ENCODE measurements around the gene CABP7. TPM values are rescaled to one million over a fixed set of nuclear protein-coding genes. Genes with fewer than 3 reads are reported as not detected.

Gene CABP7
- total and polyA plus RNA-seq, 2 of the 13 experiments (the other 11 are each of a cell fraction or from before 2014, with no cell fraction given) = 0.08 TPM; not detected in 1

DNA sequence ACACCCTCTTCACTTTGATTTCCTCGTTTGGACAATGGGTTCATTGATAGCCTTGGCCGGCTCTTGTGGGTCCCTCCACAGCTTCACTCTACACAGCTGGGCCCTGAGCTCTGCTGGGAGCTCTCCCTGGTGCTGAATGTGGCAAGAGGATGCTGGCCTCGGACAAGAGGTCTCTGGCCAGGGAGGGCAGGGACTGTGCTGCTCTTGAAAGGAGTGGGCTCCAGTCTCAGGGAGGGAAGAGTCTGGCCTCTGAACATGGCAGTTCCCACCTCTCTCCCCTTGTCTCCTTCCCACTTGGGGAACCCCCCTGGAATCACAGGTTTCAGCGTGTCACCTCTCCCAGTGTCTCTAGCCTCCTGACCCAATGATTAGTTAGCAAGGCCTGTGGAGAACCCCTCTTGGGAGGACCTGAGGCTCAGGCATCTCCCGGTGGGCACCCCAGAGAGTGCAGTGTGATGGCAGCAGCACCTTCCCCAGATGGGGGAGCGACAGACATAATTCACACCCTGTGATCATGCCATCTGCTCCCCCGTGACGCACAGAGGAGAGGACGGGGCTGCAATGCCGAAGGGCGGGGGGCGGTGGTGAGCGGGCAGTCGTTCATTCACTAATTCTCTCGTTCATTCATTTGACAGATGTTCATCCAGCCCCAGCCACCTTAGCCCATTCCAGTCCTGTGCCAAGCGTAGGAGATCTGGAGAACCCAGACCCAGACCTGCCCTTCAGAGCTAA is 2.8 kb upstream of the CABP7 start (continued):
- TF ChIP-seq ZNF468 (CRISPR knock-in tag; IDR thresholded peaks at IDR 0.05) = no peak
- peak; percentile 64; the same call in 1 of the 2 replicates for TF ChIP-seq ZBTB21 (CRISPR knock-in tag; IDR thresholded peaks at IDR 0.05)
- TF ChIP-seq RARA (CRISPR knock-in tag; IDR thresholded peaks at IDR 0.05) = peak; percentile 74; the same call in 1 of the 2 replicates
- TF ChIP-seq, protein P1, sequence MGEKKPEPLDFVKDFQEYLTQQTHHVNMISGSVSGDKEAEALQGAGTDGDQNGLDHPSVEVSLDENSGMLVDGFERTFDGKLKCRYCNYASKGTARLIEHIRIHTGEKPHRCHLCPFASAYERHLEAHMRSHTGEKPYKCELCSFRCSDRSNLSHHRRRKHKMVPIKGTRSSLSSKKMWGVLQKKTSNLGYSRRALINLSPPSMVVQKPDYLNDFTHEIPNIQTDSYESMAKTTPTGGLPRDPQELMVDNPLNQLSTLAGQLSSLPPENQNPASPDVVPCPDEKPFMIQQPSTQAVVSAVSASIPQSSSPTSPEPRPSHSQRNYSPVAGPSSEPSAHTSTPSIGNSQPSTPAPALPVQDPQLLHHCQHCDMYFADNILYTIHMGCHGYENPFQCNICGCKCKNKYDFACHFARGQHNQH (CRISPR knock-in tag; IDR thresholded peaks at IDR 0.05) = peak; percentile 76; the same call in 1 of the 2 replicates
- TF ChIP-seq, protein P2, sequence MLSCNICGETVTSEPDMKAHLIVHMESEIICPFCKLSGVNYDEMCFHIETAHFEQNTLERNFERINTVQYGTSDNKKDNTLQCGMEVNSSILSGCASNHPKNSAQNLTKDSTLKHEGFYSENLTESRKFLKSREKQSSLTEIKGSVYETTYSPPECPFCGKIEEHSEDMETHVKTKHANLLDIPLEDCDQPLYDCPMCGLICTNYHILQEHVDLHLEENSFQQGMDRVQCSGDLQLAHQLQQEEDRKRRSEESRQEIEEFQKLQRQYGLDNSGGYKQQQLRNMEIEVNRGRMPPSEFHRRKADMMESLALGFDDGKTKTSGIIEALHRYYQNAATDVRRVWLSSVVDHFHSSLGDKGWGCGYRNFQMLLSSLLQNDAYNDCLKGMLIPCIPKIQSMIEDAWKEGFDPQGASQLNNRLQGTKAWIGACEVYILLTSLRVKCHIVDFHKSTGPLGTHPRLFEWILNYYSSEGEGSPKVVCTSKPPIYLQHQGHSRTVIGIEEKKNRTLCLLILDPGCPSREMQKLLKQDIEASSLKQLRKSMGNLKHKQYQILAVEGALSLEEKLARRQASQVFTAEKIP (CRISPR knock-in tag; IDR thresholded peaks at IDR 0.05; ENCODE audit: borderline replicate concordance) = no peak
- TF ChIP-seq, protein P3, sequence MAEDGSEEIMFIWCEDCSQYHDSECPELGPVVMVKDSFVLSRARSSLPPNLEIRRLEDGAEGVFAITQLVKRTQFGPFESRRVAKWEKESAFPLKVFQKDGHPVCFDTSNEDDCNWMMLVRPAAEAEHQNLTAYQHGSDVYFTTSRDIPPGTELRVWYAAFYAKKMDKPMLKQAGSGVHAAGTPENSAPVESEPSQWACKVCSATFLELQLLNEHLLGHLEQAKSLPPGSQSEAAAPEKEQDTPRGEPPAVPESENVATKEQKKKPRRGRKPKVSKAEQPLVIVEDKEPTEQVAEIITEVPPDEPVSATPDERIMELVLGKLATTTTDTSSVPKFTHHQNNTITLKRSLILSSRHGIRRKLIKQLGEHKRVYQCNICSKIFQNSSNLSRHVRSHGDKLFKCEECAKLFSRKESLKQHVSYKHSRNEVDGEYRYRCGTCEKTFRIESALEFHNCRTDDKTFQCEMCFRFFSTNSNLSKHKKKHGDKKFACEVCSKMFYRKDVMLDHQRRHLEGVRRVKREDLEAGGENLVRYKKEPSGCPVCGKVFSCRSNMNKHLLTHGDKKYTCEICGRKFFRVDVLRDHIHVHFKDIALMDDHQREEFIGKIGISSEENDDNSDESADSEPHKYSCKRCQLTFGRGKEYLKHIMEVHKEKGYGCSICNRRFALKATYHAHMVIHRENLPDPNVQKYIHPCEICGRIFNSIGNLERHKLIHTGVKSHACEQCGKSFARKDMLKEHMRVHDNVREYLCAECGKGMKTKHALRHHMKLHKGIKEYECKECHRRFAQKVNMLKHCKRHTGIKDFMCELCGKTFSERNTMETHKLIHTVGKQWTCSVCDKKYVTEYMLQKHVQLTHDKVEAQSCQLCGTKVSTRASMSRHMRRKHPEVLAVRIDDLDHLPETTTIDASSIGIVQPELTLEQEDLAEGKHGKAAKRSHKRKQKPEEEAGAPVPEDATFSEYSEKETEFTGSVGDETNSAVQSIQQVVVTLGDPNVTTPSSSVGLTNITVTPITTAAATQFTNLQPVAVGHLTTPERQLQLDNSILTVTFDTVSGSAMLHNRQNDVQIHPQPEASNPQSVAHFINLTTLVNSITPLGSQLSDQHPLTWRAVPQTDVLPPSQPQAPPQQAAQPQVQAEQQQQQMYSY (CRISPR knock-in tag; IDR thresholded peaks at IDR 0.05) = no peak
- TF ChIP-seq ZNF274 (CRISPR knock-in tag; IDR thresholded peaks at IDR 0.05) = peak; percentile 61; the same call in 1 of the 2 replicates
- TF ChIP-seq RNF2 (conservative IDR thresholded peaks at IDR 0.05; ENCODE audit: low read depth) = no peak
- TF ChIP-seq, protein P4, sequence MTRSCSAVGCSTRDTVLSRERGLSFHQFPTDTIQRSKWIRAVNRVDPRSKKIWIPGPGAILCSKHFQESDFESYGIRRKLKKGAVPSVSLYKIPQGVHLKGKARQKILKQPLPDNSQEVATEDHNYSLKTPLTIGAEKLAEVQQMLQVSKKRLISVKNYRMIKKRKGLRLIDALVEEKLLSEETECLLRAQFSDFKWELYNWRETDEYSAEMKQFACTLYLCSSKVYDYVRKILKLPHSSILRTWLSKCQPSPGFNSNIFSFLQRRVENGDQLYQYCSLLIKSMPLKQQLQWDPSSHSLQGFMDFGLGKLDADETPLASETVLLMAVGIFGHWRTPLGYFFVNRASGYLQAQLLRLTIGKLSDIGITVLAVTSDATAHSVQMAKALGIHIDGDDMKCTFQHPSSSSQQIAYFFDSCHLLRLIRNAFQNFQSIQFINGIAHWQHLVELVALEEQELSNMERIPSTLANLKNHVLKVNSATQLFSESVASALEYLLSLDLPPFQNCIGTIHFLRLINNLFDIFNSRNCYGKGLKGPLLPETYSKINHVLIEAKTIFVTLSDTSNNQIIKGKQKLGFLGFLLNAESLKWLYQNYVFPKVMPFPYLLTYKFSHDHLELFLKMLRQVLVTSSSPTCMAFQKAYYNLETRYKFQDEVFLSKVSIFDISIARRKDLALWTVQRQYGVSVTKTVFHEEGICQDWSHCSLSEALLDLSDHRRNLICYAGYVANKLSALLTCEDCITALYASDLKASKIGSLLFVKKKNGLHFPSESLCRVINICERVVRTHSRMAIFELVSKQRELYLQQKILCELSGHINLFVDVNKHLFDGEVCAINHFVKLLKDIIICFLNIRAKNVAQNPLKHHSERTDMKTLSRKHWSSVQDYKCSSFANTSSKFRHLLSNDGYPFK (CRISPR knock-in tag; IDR thresholded peaks at IDR 0.05; ENCODE audit: borderline replicate concordance) = no peak
- TF ChIP-seq GTF2F1 (IDR thresholded peaks at IDR 0.05; ENCODE audit: low read length) = no peak
- no peak for TF ChIP-seq SETDB1 (CRISPR knock-in tag; IDR thresholded peaks at IDR 0.05; ENCODE audit: borderline replicate concordance)
- TF ChIP-seq ZBTB38 (CRISPR knock-in tag; IDR thresholded peaks at IDR 0.05) = no peak
- TF ChIP-seq ZNF841 (CRISPR knock-in tag; IDR thresholded peaks at IDR 0.05; ENCODE audit: borderline replicate concordance) = peak; percentile 64; the same call in 1 of the 2 replicates
- TF ChIP-seq ZNF713 (CRISPR knock-in tag; IDR thresholded peaks at IDR 0.05) = no peak
